ENCODE results near the gene DBI.
A peak's percentile ranks its signal among the peaks of the same experiment; 100 is the strongest.

The DBI gene

DNA sequence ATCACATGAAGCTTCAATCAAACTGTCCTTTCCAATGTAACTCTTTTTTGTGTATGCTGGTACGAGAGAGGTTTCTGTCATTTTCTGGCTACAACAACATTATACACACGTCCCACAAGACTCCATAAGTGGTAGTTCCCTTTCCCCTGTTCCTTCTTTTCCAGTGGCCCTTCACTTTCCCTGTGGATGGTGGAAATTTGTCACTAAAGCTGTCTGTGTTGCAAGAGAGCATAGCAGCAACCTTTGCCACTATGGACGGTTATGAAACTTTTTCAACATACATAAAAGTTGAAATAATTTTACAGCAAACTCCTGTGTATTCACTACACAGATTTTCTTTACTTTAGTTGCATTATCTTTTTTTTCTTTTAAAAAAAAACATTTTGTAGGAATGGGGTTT lies 18.7 kb downstream of the DBI start:
- Histone ChIP-seq H3K4me3 (ENCODE audit: low read depth in 1 of 2, low read length in 2 of 2) (no peak overlapping the region), H3K9ac (ENCODE audit: low read depth, low read length) (no peak overlapping the region), H3K79me2 (ENCODE audit: insufficient read depth, low read length) (no peaks in the 10 kb centered on the region), H3K4me2 (ENCODE audit: insufficient read depth, low read length) (no peak overlapping the region), H2AFZ (ENCODE audit: low read depth, low read length) (no peak overlapping the region), H3K27ac (ENCODE audit: low read length) (no peak overlapping the region), H4K20me1 (ENCODE audit: insufficient read depth, low read length) (no peaks in the 10 kb centered on the region), H3K27me3 (ENCODE audit: insufficient read depth, low read length, poor library complexity) (peaks cover 9% of the 10 kb centered on the region), H3K4me1 (ENCODE audit: insufficient read depth, low read length) (peaks cover 12% of the 10 kb centered on the region), H3K9me3 (ENCODE audit: insufficient read depth, low read length, severe bottlenecking) (no peaks in the 10 kb centered on the region), H3K36me3 (ENCODE audit: insufficient read depth, low read length) (no peaks in the 10 kb centered on the region)
- no peak for TF ChIP-seq EZH2 (IDR thresholded peaks at IDR 0.05; ENCODE audit: borderline replicate concordance, low read depth, low read length, severe bottlenecking)
- TF ChIP-seq, protein P1, sequence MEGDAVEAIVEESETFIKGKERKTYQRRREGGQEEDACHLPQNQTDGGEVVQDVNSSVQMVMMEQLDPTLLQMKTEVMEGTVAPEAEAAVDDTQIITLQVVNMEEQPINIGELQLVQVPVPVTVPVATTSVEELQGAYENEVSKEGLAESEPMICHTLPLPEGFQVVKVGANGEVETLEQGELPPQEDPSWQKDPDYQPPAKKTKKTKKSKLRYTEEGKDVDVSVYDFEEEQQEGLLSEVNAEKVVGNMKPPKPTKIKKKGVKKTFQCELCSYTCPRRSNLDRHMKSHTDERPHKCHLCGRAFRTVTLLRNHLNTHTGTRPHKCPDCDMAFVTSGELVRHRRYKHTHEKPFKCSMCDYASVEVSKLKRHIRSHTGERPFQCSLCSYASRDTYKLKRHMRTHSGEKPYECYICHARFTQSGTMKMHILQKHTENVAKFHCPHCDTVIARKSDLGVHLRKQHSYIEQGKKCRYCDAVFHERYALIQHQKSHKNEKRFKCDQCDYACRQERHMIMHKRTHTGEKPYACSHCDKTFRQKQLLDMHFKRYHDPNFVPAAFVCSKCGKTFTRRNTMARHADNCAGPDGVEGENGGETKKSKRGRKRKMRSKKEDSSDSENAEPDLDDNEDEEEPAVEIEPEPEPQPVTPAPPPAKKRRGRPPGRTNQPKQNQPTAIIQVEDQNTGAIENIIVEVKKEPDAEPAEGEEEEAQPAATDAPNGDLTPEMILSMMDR (IDR thresholded peaks at IDR 0.05; ENCODE audit: borderline replicate concordance, extremely low read depth, low read length, poor library complexity, severe bottlenecking) = no peak
- ATAC-seq (ENCODE audit: insufficient read depth, low read depth) (no peak), DNase-seq (no peak)

DNA sequence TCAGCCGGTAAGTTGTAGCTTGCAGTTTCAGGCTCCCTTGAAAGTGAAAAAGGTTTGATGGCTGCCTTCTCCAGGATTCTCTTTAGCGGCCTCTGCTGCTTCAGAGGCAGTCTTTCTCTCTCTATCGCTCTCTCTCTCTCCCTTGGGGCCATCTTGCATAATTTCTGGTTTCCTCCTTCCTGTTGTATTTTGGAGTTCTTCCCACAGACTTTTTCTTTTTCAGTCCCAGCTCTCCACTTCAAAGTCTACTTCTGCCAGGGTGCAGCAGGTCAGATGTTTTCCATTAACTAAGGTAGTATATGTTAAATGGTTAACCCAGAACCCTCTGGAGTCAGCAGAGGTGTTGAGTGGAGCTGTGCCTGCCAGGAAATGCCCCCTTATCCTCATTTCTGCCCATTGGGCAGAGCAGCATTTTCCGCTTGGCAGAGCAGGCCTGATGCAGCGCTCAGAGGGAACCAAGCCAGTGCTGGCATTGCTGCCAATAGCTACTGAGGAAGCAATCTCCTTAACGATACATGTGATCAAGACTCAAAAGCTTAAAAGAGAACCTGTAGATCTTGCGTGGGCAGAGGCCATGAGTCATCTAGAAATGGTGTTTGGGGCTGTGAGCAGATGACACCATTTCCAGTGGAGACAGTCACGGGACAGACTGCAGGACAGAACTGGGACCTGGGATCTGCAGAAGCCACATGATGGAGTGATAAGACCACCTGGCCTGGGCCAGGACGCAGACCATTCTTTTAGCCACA lies 20.8 kb downstream of the DBI start:
- no peaks in the 10 kb centered on the region for H4K20me1 ChIP-seq (ENCODE audit: insufficient read depth, low read length)
- H3K4me3 ChIP-seq (ENCODE audit: low read depth in 1 of 2, low read length in 2 of 2) = no peak overlapping the region
- no peak overlapping the region for H2AFZ ChIP-seq (ENCODE audit: low read depth, low read length)
- peak; percentile 92 for ATAC-seq (ENCODE audit: insufficient read depth, low read depth)
- H3K9ac ChIP-seq (ENCODE audit: low read depth, low read length) = no peak overlapping the region
- no peaks in the 10 kb centered on the region for H3K79me2 ChIP-seq (ENCODE audit: insufficient read depth, low read length)
- no peaks in the 10 kb centered on the region for H3K36me3 ChIP-seq (ENCODE audit: insufficient read depth, low read length)
- no peak overlapping the region for H3K4me2 ChIP-seq (ENCODE audit: insufficient read depth, low read length)
- DNase-seq = peak; percentile 33
- no peak overlapping the region for H3K27ac ChIP-seq (ENCODE audit: low read length)
- TF ChIP-seq, protein P1 (IDR thresholded peaks at IDR 0.05; ENCODE audit: borderline replicate concordance, extremely low read depth, low read length, poor library complexity, severe bottlenecking) = peak; percentile 55
- no peak for TF ChIP-seq EZH2 (IDR thresholded peaks at IDR 0.05; ENCODE audit: borderline replicate concordance, low read depth, low read length, severe bottlenecking)
- peaks cover 4% of the 10 kb centered on the region for H3K27me3 ChIP-seq (ENCODE audit: insufficient read depth, low read length, poor library complexity)
- H3K9me3 ChIP-seq (ENCODE audit: insufficient read depth, low read length, severe bottlenecking) = no peaks in the 10 kb centered on the region
- H3K4me1 ChIP-seq (ENCODE audit: insufficient read depth, low read length) = peaks cover 12% of the 10 kb centered on the region

GRCh38 chr2:119389615-119390306 lies 23.0 kb downstream of the DBI start:
- Histone ChIP-seq H4K20me1 (ENCODE audit: insufficient read depth, low read length) (no peaks in the 10 kb centered on the region), H3K4me2 (ENCODE audit: insufficient read depth, low read length) (no peak overlapping the region), H3K9me3 (ENCODE audit: insufficient read depth, low read length, severe bottlenecking) (no peaks in the 10 kb centered on the region), H3K9ac (ENCODE audit: low read depth, low read length) (no peak overlapping the region), H3K4me1 (ENCODE audit: insufficient read depth, low read length) (peaks cover 12% of the 10 kb centered on the region), H3K36me3 (ENCODE audit: insufficient read depth, low read length) (no peaks in the 10 kb centered on the region), H3K4me3 (ENCODE audit: low read depth in 1 of 2, low read length in 2 of 2) (no peak overlapping the region), H3K79me2 (ENCODE audit: insufficient read depth, low read length) (no peaks in the 10 kb centered on the region), H3K27me3 (ENCODE audit: insufficient read depth, low read length, poor library complexity) (peaks cover 4% of the 10 kb centered on the region), H3K27ac (ENCODE audit: low read length) (no peak overlapping the region), H2AFZ (ENCODE audit: low read depth, low read length) (no peak overlapping the region)
- TF ChIP-seq, protein P1 (IDR thresholded peaks at IDR 0.05; ENCODE audit: borderline replicate concordance, extremely low read depth, low read length, poor library complexity, severe bottlenecking) = no peak
- no peak for TF ChIP-seq EZH2 (IDR thresholded peaks at IDR 0.05; ENCODE audit: borderline replicate concordance, low read depth, low read length, severe bottlenecking)
- no peak for DNase-seq
- ATAC-seq (ENCODE audit: insufficient read depth, low read depth) = no peak

All from DND-41 (cell line).